PC-3 (cell line): ENCODE results near the gene CDC45.

Experiments
- EZH2 ChIP-seq: fragments of 300-600 bp; sonication (generic); IDR thresholded peaks from one replicate; pipeline ENCODE4 v1.6.1; 2017; ENCODE audit warnings: antibody characterized with exemption, mild to moderate bottlenecking, low read length; ENCODE audit not compliant: unreplicated experiment
- TF ChIP-seq, protein P1 (sequence below): fragments of 300-600 bp; sonication (generic); conservative IDR thresholded peaks from 2 replicates; pipeline ENCODE4 v1.5.1; 2017; ENCODE audit warnings: antibody characterized with exemption, low read depth, mild to moderate bottlenecking, low read length

DNA sequence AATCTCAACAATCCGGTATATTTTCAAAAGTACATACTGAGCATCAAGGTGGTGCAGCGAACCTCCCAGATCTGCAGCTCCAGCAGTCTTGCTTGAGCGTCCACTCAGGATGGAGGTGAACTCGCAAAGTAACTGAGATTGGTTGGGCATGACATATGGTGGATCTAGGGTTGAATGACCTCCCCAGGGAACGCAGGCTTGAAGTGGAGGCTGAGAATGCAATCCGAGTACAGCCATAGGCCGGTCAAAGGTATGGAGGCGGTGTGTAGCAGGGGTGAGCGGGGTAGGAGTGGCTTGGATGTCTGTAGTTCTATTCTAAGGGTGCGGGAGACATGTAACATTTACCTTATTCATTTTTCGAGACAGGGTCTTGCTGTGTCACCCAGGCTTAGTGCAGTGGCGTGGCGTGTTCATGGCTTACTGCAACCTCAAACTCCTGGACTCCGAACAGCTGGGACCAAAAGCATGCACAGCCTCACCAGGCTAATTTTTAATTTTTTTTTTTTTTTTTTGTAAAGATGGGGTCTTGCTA is 31.6 kb upstream of the CDC45 start:
- TF ChIP-seq, protein P1, sequence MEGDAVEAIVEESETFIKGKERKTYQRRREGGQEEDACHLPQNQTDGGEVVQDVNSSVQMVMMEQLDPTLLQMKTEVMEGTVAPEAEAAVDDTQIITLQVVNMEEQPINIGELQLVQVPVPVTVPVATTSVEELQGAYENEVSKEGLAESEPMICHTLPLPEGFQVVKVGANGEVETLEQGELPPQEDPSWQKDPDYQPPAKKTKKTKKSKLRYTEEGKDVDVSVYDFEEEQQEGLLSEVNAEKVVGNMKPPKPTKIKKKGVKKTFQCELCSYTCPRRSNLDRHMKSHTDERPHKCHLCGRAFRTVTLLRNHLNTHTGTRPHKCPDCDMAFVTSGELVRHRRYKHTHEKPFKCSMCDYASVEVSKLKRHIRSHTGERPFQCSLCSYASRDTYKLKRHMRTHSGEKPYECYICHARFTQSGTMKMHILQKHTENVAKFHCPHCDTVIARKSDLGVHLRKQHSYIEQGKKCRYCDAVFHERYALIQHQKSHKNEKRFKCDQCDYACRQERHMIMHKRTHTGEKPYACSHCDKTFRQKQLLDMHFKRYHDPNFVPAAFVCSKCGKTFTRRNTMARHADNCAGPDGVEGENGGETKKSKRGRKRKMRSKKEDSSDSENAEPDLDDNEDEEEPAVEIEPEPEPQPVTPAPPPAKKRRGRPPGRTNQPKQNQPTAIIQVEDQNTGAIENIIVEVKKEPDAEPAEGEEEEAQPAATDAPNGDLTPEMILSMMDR = no peak
- TF ChIP-seq EZH2 = no peak
